ENCODE results near the gene HMOX1. TPM values are rescaled to one million over a fixed set of nuclear protein-coding genes. Genes with fewer than 3 reads are reported as not detected.
A peak's percentile ranks its signal among the peaks of the same experiment; 100 is the strongest.

The HMOX1 gene
- total RNA-seq, 2 experiments from 2014 or later: 0.22 TPM; not detected in 1

DNA sequence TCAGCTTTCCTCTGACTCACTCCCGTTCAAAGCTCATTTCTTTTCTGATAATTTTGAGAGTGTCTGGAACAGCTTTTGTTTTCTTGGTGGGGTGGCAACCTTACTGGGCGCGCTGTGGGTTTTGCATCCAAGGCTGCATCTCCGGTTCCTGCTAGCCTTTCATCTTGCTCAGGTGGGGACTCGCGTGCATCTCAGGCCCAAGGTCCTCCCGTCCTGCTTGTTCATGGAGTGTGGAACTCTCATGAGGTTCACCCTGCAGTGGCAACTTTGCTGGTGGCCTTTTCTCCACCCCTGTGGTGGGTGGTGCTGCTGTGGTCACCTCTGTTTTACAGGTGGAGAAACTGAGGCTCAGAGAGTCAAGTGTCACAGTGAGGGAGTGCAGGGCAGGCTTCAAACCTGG lies 44.6 kb downstream of the HMOX1 start:
- TF ChIP-seq, protein P1, sequence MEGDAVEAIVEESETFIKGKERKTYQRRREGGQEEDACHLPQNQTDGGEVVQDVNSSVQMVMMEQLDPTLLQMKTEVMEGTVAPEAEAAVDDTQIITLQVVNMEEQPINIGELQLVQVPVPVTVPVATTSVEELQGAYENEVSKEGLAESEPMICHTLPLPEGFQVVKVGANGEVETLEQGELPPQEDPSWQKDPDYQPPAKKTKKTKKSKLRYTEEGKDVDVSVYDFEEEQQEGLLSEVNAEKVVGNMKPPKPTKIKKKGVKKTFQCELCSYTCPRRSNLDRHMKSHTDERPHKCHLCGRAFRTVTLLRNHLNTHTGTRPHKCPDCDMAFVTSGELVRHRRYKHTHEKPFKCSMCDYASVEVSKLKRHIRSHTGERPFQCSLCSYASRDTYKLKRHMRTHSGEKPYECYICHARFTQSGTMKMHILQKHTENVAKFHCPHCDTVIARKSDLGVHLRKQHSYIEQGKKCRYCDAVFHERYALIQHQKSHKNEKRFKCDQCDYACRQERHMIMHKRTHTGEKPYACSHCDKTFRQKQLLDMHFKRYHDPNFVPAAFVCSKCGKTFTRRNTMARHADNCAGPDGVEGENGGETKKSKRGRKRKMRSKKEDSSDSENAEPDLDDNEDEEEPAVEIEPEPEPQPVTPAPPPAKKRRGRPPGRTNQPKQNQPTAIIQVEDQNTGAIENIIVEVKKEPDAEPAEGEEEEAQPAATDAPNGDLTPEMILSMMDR (IDR thresholded peaks at IDR 0.05): no peak
- H3K27me3 Mint-ChIP-seq: no peaks in the 10 kb centered on the region
- no peak overlapping the region for H3K27ac Mint-ChIP-seq
- intact Hi-C loops (cut with micrococcal nuclease): no loop called here
- no peaks in the 10 kb centered on the region for H3K9me3 Mint-ChIP-seq
- no peak for ATAC-seq
- H3K4me1 Mint-ChIP-seq (ENCODE audit: low read depth): peaks cover 2% of the 10 kb centered on the region
- no peak overlapping the region for H3K4me3 Mint-ChIP-seq
- ChIA-PET CTCF (interaction anchor here (1.1 kb wide), 1 partner anchor 9 kb away, joined by 3 read pairs; no protein-coding TSS in a partner anchor), POLR2A (interaction anchor here (0.8 to 16.6 kb wide), 3 partner anchors 17 to 95 kb away, joined by 3 to 237 read pairs (median 4); no protein-coding TSS in a partner anchor)
- H3K36me3 Mint-ChIP-seq (ENCODE audit: low read depth): peaks cover 38% of the 10 kb centered on the region
- DNase-seq: no peak

DNA sequence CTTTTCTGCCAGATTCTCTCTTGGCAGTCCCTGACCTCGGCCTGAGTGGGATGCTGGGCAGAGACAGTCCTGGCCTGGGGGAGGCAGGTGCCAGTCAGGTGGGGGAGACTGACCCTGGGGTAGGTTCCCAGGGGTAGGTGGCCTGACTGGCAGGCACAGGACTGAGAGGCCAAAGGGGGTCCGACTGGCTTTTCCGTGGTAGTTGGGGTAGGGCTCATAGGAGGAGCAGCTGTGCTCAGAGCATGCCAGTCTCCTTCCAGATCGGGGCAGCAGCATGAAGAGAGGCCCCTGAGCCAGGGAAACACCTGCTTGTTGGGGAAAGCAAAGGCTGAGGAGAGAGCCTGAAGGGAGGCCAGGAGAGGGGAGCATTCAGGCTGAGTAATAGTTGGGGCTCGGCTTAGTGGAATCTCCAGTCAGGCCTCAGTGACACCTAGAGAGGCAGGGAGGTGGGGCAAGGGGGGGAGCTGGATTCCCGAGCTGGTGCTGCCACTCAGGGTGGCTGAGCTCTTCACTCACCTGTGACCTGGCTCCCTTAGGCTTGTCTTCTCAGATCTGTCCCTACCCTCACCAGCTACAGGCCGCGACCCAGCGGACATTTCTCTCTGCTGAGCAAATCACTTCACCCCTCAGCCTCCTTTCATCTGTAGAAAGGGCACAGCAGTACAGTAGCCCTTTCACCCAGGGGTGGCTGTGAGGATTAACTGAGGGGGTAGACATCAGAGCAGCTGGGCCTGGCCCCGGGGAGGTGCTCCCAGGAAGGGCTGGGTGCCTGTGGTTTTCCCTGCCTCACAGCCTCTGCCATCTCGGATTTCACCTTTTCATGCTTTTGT lies 45.3 kb downstream of the HMOX1 start:
- Mint-ChIP-seq H3K36me3 (ENCODE audit: low read depth) (peaks cover 43% of the 10 kb centered on the region), H3K27ac (no peak overlapping the region), H3K9me3 (no peaks in the 10 kb centered on the region), H3K4me1 (ENCODE audit: low read depth) (peaks cover 2% of the 10 kb centered on the region), H3K27me3 (no peaks in the 10 kb centered on the region), H3K4me3 (no peak overlapping the region)
- POLR2A ChIA-PET: interaction anchor here (1.2 to 16.6 kb wide), 2 partner anchors 18 to 48 kb away, joined by 3 to 237 read pairs; no protein-coding TSS in a partner anchor
- intact Hi-C loops (cut with micrococcal nuclease): no loop called here
- CTCF ChIA-PET: no interaction called here
- no peak for ATAC-seq
- no peak for DNase-seq
- TF ChIP-seq, protein P1 (IDR thresholded peaks at IDR 0.05): no peak

DNA sequence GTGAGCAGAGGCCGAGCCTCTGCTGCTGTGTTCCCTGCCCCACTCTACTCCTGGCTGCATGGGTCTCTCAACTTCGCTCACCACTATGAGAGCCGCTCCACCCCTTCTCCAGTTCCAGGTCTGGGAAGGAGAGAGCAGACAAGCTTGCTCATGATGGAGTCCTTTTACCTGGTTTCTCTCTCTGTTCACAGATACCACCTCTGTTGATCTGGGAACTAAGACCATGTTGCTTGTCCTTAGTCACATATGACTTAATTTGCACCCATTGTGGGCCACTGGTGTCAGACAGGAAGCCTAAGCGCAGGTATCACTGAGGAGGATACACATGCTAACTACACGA lies 45.9 kb downstream of the HMOX1 start:
- no peaks in the 10 kb centered on the region for H3K9me3 Mint-ChIP-seq
- DNase-seq (no peak), ATAC-seq (no peak)
- H3K27ac Mint-ChIP-seq: peak overlapping the region; percentile 10
- intact Hi-C loops (cut with micrococcal nuclease): no loop called here
- ChIA-PET POLR2A (interaction anchor here (0.7 to 16.6 kb wide), 3 partner anchors 18 to 49 kb away, joined by 3 to 237 read pairs (median 3); no protein-coding TSS in a partner anchor), CTCF (interaction anchor here (0.8 kb wide), 1 partner anchor 8 kb away, joined by 3 read pairs; no protein-coding TSS in a partner anchor)
- no peak overlapping the region for H3K4me3 Mint-ChIP-seq
- TF ChIP-seq, protein P1 (IDR thresholded peaks at IDR 0.05): no peak
- peaks cover 45% of the 10 kb centered on the region for H3K36me3 Mint-ChIP-seq (ENCODE audit: low read depth)
- peaks cover 2% of the 10 kb centered on the region for H3K4me1 Mint-ChIP-seq (ENCODE audit: low read depth)
- H3K27me3 Mint-ChIP-seq: no peaks in the 10 kb centered on the region

DNA sequence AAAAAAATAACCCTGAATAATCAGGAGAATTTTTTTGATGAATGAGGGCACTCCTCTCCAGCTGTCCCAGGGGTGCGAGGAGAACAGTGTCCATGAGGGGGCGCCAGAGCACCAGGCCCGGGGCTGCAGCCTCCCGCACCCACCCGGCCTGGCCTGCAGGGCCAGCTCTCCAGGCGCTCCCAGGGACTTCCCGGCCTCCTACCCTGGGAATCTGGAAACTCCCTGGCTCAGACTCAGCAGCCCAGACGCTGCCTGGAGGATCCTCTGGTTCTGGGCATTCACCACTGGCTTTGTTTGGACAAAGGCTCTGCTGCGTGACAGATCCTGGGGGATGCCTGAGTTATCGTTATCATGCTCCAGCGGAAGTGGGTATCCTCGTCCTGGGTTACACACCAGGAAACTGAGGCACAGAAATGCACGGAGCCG lies 50.0 kb downstream of the HMOX1 start:
- intact Hi-C loops (cut with micrococcal nuclease): no loop called here
- TF ChIP-seq, protein P1 (IDR thresholded peaks at IDR 0.05): peak; percentile 92
- POLR2A ChIA-PET: interaction anchor here (0.7 to 16.6 kb wide), 4 partner anchors 10 to 1422 kb away, joined by 3 to 237 read pairs (median 6); no protein-coding TSS in a partner anchor
- CTCF ChIA-PET: interaction anchor here (0.6 to 5.4 kb wide), 21 partner anchors 10 to 694 kb away, joined by 3 to 29 read pairs (median 4); no protein-coding TSS in a partner anchor
- Mint-ChIP-seq H3K4me1 (ENCODE audit: low read depth) (no peaks in the 10 kb centered on the region), H3K27me3 (no peaks in the 10 kb centered on the region), H3K9me3 (peaks cover 7% of the 10 kb centered on the region), H3K36me3 (ENCODE audit: low read depth) (peaks cover 55% of the 10 kb centered on the region), H3K27ac (no peak overlapping the region), H3K4me3 (no peak overlapping the region)
- DNase-seq: peak; percentile 71
- peak; percentile 73 for ATAC-seq
